PC-9 (cell line): Measurements from ENCODE around the gene PUM2. TPM values are rescaled to one million over a fixed set of nuclear protein-coding genes. Genes with fewer than 3 reads are reported as not detected.

Experiments
- BruUV-seq: library from RNA; stranded (reverse); fragments of 400-500 nt; replicated peaks from 2 replicates; lab custom pipeline; 2021; lab: Mats Ljungman, UMichigan
- CTCF ChIA-PET: fragments of 300-600 bp; sonication (Branson Sonifier 250); formaldehyde crosslinking; loops from one replicate; lab custom pipeline; 2022; ENCODE audit warnings: antibody characterized with exemption; lab: Charles Lee
- POLR2A ChIA-PET: fragments of 300-600 bp; sonication (Branson Sonifier 250); formaldehyde crosslinking; loops from one replicate; lab custom pipeline; 2022; ENCODE audit warnings: antibody characterized with exemption; ENCODE audit not compliant: unreplicated experiment; lab: Charles Lee
- DNase-seq, 2 experiments: peaks; one replicate each; pipeline versions ENCODE4 v3.0.0 to v3.0.0-alpha.2; 2015 to 2022; ENCODE audit warnings: mixed read lengths in 1 of 2
- H2AFZ ChIP-seq: fragments of 200-600 bp; sonication (generic); 2 replicates; pipeline ENCODE4 v1.8.1; 2017; ENCODE audit warnings: antibody characterized with exemption
- H3F3A ChIP-seq: fragments of 200-600 bp; sonication (generic); 2 replicates; pipeline ENCODE4 v1.8.1; 2017; ENCODE audit warnings: antibody characterized with exemption, mild to moderate bottlenecking, low read depth; ENCODE audit not compliant: insufficient read depth
- H3K27ac ChIP-seq: fragments of 200-600 bp; sonication (generic); 2 replicates; pipeline ENCODE4 v1.6.1; 2016; ENCODE audit warnings: mixed run types
- H3K27me3 ChIP-seq: fragments of 200-600 bp; sonication (generic); 2 replicates; pipeline ENCODE4 v1.6.1; 2016; ENCODE audit warnings: low read depth, mixed run types; ENCODE audit not compliant: insufficient read depth
- H3K36me3 ChIP-seq: fragments of 200-600 bp; sonication (generic); 2 replicates; pipeline ENCODE4 v1.6.1; 2016; ENCODE audit warnings: low read depth, mixed run types
- H3K4me1 ChIP-seq: fragments of 200-600 bp; sonication (generic); replicated peaks from 2 replicates; pipeline ENCODE4 v1.6.1; 2016; ENCODE audit warnings: mixed run types; ENCODE audit not compliant: insufficient read depth
- H3K4me2 ChIP-seq: fragments of 200-600 bp; sonication (generic); 2 replicates; pipeline ENCODE4 v1.6.1; 2017; ENCODE audit warnings: mixed run types
- H3K4me3 ChIP-seq: fragments of 200-600 bp; sonication (generic); 2 replicates; pipeline ENCODE4 v1.6.1; 2016; ENCODE audit warnings: mixed run types
- H3K79me2 ChIP-seq: fragments of 200-600 bp; sonication (generic); 2 replicates; pipeline ENCODE4 v1.6.1; 2017; ENCODE audit warnings: low read depth, mixed run types
- H3K9me2 ChIP-seq: fragments of 200-600 bp; sonication (generic); 2 replicates; pipeline ENCODE4 v1.8.1; 2017; ENCODE audit warnings: mild to moderate bottlenecking; ENCODE audit not compliant: insufficient read depth
- H3K9me3 ChIP-seq: fragments of 200-600 bp; sonication (generic); 2 replicates; pipeline ENCODE4 v1.8.1; 2016; ENCODE audit warnings: low read depth; ENCODE audit not compliant: insufficient read depth
- H4K20me1 ChIP-seq: fragments of 200-600 bp; sonication (generic); 2 replicates; pipeline ENCODE4 v1.8.1; 2017; ENCODE audit not compliant: insufficient read depth
- EZH2 ChIP-seq: fragments of 200-600 bp; sonication (generic); IDR thresholded peaks from 2 replicates; pipeline ENCODE4 v1.8.0; 2017; ENCODE audit warnings: antibody characterized with exemption, low read depth
- intact Hi-C: fragments of 100-400 bp; cut with micrococcal nuclease; formaldehyde crosslinking; loops from one replicate; pipeline ENCODE4 v1.10.0; 2022; ENCODE audit not compliant: unreplicated experiment
- total RNA-seq: library from RNA; stranded (reverse); gene quantifications from 2 replicates; pipeline ENCODE4 v1.2.3, GENCODE V29; 2021
- TF ChIP-seq, protein P1 (sequence below): fragments of 200-600 bp; sonication (generic); conservative IDR thresholded peaks from 2 replicates; pipeline ENCODE4 v1.6.1; 2017; ENCODE audit warnings: mixed run types, antibody characterized with exemption, mild to moderate bottlenecking, moderate library complexity

The PUM2 gene
- total RNA-seq, 1 experiment from 2014 or later = 99.3 TPM

DNA sequence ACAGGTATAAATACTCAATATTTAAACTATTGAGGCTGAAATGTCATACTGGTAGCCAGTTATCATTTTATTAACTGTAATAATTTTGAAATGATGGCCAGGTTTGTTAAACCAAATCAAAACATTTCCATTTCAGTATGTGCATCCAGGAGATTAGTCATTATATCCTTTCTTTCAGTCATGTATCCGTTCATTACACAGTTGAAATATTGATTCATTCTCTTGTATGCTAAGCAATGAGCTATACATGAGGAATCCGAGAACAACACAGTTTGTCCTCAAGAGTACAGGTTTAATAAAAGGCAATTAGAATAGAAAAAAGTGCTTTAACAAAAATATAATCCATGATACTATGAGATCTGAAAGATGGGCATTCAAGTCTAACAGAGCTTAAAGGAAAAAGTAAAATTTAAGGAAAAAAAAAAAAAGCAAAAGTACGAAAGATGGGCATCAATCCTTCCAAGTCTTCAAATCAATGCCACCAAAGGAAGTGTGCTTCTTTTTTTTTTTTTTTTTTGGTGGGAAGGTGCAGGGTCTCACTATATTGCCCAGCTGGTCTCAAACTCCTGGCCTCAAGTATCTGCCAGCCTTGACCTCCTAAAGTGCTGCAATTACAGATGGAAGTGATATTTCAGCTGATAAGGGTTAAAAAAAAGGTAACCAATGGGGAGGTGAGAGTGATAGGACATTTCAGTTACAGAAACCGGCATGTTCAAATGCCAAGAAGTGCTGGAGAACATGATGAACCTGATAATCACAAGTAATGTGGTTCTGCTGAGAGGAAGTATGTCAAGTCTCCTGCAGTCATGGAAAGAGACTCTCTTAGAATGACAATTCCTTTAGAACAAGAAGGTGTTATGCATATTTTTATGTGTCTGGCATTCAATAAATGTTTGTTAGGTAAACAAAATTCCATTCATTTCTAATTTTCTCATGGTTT lies 35.8 kb downstream of the PUM2 start:
- no peak overlapping the region for H2AFZ ChIP-seq
- no peaks in the 10 kb centered on the region for H3K4me1 ChIP-seq
- H4K20me1 ChIP-seq = peaks cover 75% of the 10 kb centered on the region
- no peaks in the 10 kb centered on the region for H3K9me2 ChIP-seq
- no peak overlapping the region for H3K27ac ChIP-seq
- ChIA-PET CTCF (interaction anchor here (0.7 kb wide), 2 partner anchors 16 to 46 kb away, joined by 7 to 9 read pairs; no protein-coding TSS in a partner anchor), POLR2A (no interaction called here)
- no peaks in the 10 kb centered on the region for H3K27me3 ChIP-seq
- intact Hi-C loops = no loop called here
- BruUV-seq = no TSS peak
- no peaks in the 10 kb centered on the region for H3K9me3 ChIP-seq
- peaks cover 53% of the 10 kb centered on the region for H3F3A ChIP-seq
- TF ChIP-seq EZH2 = no peak
- TF ChIP-seq, protein P1, sequence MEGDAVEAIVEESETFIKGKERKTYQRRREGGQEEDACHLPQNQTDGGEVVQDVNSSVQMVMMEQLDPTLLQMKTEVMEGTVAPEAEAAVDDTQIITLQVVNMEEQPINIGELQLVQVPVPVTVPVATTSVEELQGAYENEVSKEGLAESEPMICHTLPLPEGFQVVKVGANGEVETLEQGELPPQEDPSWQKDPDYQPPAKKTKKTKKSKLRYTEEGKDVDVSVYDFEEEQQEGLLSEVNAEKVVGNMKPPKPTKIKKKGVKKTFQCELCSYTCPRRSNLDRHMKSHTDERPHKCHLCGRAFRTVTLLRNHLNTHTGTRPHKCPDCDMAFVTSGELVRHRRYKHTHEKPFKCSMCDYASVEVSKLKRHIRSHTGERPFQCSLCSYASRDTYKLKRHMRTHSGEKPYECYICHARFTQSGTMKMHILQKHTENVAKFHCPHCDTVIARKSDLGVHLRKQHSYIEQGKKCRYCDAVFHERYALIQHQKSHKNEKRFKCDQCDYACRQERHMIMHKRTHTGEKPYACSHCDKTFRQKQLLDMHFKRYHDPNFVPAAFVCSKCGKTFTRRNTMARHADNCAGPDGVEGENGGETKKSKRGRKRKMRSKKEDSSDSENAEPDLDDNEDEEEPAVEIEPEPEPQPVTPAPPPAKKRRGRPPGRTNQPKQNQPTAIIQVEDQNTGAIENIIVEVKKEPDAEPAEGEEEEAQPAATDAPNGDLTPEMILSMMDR = no peak
- DNase-seq = no peak
- no peak overlapping the region for H3K4me2 ChIP-seq
- peaks cover 56% of the 10 kb centered on the region for H3K79me2 ChIP-seq
- H3K4me3 ChIP-seq = no peak overlapping the region
- peaks cover 72% of the 10 kb centered on the region for H3K36me3 ChIP-seq

GRCh38 chr2:20313659-20314058 lies 37.0 kb downstream of the PUM2 start:
- Histone ChIP-seq H3K27me3 (no peaks in the 10 kb centered on the region), H3K4me3 (no peak overlapping the region), H3K9me2 (no peaks in the 10 kb centered on the region), H3F3A (peaks cover 56% of the 10 kb centered on the region), H3K4me1 (no peaks in the 10 kb centered on the region), H3K27ac (no peak overlapping the region), H3K36me3 (peaks cover 77% of the 10 kb centered on the region), H2AFZ (no peak overlapping the region), H3K4me2 (no peak overlapping the region), H4K20me1 (peaks cover 78% of the 10 kb centered on the region), H3K9me3 (no peaks in the 10 kb centered on the region), H3K79me2 (peaks cover 53% of the 10 kb centered on the region)
- POLR2A ChIA-PET = no interaction called here
- no peak for DNase-seq
- no peak for TF ChIP-seq EZH2
- TF ChIP-seq, protein P1 = no peak
- intact Hi-C loops = no loop called here
- CTCF ChIA-PET = no interaction called here
- BruUV-seq = no TSS peak

DNA sequence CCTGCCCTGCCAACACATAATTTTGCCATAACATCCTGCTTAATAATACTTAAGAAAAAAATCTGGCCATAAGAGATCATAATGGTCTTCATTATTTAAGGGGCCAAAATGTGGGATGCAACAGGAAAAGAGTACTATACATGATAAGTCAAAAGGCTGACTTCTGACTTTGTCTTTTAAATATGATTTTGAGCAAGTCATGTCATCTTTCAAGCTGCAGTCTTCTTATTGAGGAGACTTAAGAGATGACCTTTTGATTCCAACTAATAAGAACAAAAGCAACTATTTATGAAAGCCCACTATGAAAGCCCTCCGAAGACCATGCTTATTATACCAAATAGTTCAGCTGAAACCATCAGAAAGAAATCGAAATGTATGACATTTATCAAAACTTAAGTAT lies 41.6 kb downstream of the PUM2 start:
- no peaks in the 10 kb centered on the region for H3K9me3 ChIP-seq
- no peaks in the 10 kb centered on the region for H3K4me1 ChIP-seq
- H3F3A ChIP-seq = peaks cover 73% of the 10 kb centered on the region
- no peak overlapping the region for H3K4me3 ChIP-seq
- no peak for DNase-seq
- no peak for TF ChIP-seq EZH2
- TF ChIP-seq, protein P1 = no peak
- POLR2A ChIA-PET = no interaction called here
- H3K27ac ChIP-seq = no peak overlapping the region
- intact Hi-C loops = no loop called here
- no peak overlapping the region for H3K4me2 ChIP-seq
- H3K36me3 ChIP-seq = peaks cover 70% of the 10 kb centered on the region
- no TSS peak for BruUV-seq
- no peaks in the 10 kb centered on the region for H3K27me3 ChIP-seq
- no peaks in the 10 kb centered on the region for H3K9me2 ChIP-seq
- H2AFZ ChIP-seq = no peak overlapping the region
- H3K79me2 ChIP-seq = peaks cover 51% of the 10 kb centered on the region
- CTCF ChIA-PET = no interaction called here
- peaks cover 71% of the 10 kb centered on the region for H4K20me1 ChIP-seq
